Endothelial cell of umbilical vein (primary cell): Measurements from ENCODE around the gene EMC7. TPM values are rescaled to one million over a fixed set of nuclear protein-coding genes. Genes with fewer than 3 reads are reported as not detected.

Source experiments
- BruUV-seq: library from RNA; stranded (reverse); fragments of 400-500 nt; replicated peaks from 2 replicates; lab custom pipeline; 2021; lab: Mats Ljungman, UMichigan
- CTCF ChIA-PET: fragments of 300-600, 350-600 bp; sonication (Branson Sonifier 250); formaldehyde crosslinking; loops from one replicate; lab custom pipeline; 2021; ENCODE audit warnings: antibody characterized with exemption, inconsistent platforms; lab: Charles Lee
- POLR2A ChIA-PET: fragments of 300-600, 350-600 bp; sonication (Branson Sonifier 250); formaldehyde crosslinking; loops from one replicate; lab custom pipeline; 2021; ENCODE audit warnings: antibody characterized with exemption, inconsistent platforms; lab: Charles Lee
- DNase-seq: peaks from one replicate; pipeline ENCODE4 v3.0.0-alpha.2; 2011; ENCODE audit warnings: low read depth, low spot score
- FAIRE-seq: peaks from 2 replicates; lab custom pipeline; 2011; peaks lifted over from hg19 to GRCh38; lab: Jason Lieb, UNC
- H2AFZ ChIP-seq: 2 replicates; pipeline ENCODE4 v1.6.0; 2012; ENCODE audit warnings: low read depth, low read length, control low read depth, inconsistent platforms
- H3K27ac ChIP-seq: 2 replicates; pipeline ENCODE4 v1.5.1; 2011; ENCODE audit warnings: low read depth, mild to moderate bottlenecking, control low read depth, low read length, moderate library complexity; ENCODE audit not compliant: insufficient read depth
- H3K27me3 ChIP-seq, 2 experiments: 2 replicates each; pipeline versions ENCODE4 v1.6.0 to v1.6.1; 2011; ENCODE audit warnings: low read length in 2 of 2, mixed read lengths in 1 of 2; ENCODE audit not compliant: control insufficient read depth in 2 of 2, insufficient read depth in 2 of 2
- H3K36me3 ChIP-seq, 2 experiments: 2 replicates in 1 of 2; 3 replicates in 1 of 2; pipeline ENCODE4 v1.5.1; 2011; ENCODE audit warnings: low read length in 2 of 2, mild to moderate bottlenecking in 1 of 2, moderate library complexity in 1 of 2; ENCODE audit not compliant: control insufficient read depth in 2 of 2, insufficient read depth in 2 of 2; ENCODE audit errors: extremely low read depth in 1 of 2
- H3K4me1 ChIP-seq: 3 replicates; pipeline ENCODE4 v1.5.1; 2011; ENCODE audit warnings: mild to moderate bottlenecking, low read length; ENCODE audit not compliant: control insufficient read depth, insufficient read depth; ENCODE audit errors: extremely low read depth
- H3K4me2 ChIP-seq: 2 replicates; pipeline ENCODE4 v1.6.1; 2011; ENCODE audit warnings: low read length, control low read depth, mixed read lengths; ENCODE audit not compliant: insufficient read depth
- H3K4me3 ChIP-seq, 3 experiments: fragments of 200-600 bp in 1 of 3; sonication (generic), shearing (Covaris generic) in 1 of 3; replicated peaks in 1 of 3; 2 replicates each; pipeline ENCODE4 v1.5.1; 2011 to 2016; ENCODE audit warnings: control low read depth in 3 of 3, low read length in 3 of 3, mild to moderate bottlenecking in 2 of 3, inconsistent platforms in 1 of 3, low read depth in 1 of 3, moderate library complexity in 1 of 3; ENCODE audit not compliant: insufficient read depth in 1 of 3
- H3K79me2 ChIP-seq: 2 replicates; pipeline ENCODE4 v1.6.0; 2012; ENCODE audit warnings: low read length, inconsistent platforms; ENCODE audit not compliant: control insufficient read depth, insufficient read depth
- H3K9ac ChIP-seq: replicated peaks from 2 replicates; pipeline ENCODE3; 2011; ENCODE audit warnings: low read length, control low read depth; ENCODE audit not compliant: insufficient read depth; ENCODE audit errors: extremely low read depth
- H3K9me1 ChIP-seq: replicated peaks from 3 replicates; pipeline ENCODE4 v1.6.0; 2011; ENCODE audit warnings: mild to moderate bottlenecking, low read length; ENCODE audit not compliant: control insufficient read depth, insufficient read depth; ENCODE audit errors: extremely low read depth
- H3K9me3 ChIP-seq: replicated peaks from 2 replicates; pipeline ENCODE4 v1.5.1; 2012; ENCODE audit warnings: low read length, inconsistent platforms; ENCODE audit not compliant: control insufficient read depth, insufficient read depth
- H4K20me1 ChIP-seq: replicated peaks from 2 replicates; pipeline ENCODE3; 2011; ENCODE audit warnings: mild to moderate bottlenecking, low read length; ENCODE audit not compliant: control insufficient read depth, insufficient read depth; ENCODE audit errors: extremely low read depth
- EZH2 ChIP-seq: IDR thresholded peaks from 2 replicates; pipeline ENCODE4 v1.6.1; 2012; ENCODE audit warnings: borderline replicate concordance, low read depth, mild to moderate bottlenecking, moderate library complexity, low read length, inconsistent platforms; ENCODE audit not compliant: severe bottlenecking
- FOS ChIP-seq: IDR thresholded peaks from 2 replicates; pipeline ENCODE4 v1.6.1; 2011; ENCODE audit warnings: mild to moderate bottlenecking, low read length, moderate library complexity, borderline replicate concordance; ENCODE audit not compliant: insufficient read depth
- GATA2 ChIP-seq: IDR thresholded peaks from 2 replicates; pipeline ENCODE4 v1.7.0; 2011; ENCODE audit warnings: low read depth, mild to moderate bottlenecking, moderate library complexity, mixed read lengths, low read length; ENCODE audit not compliant: insufficient read length, insufficient read depth
- JUN ChIP-seq: IDR thresholded peaks from 2 replicates; pipeline ENCODE4 v1.6.1; 2011; ENCODE audit warnings: borderline replicate concordance, low read depth; ENCODE audit not compliant: insufficient read length, insufficient read depth
- MYC ChIP-seq: IDR thresholded peaks from one replicate; pipeline ENCODE4 v1.6.1; 2011; ENCODE audit warnings: mild to moderate bottlenecking, low read depth, low read length
- POLR2A ChIP-seq: IDR thresholded peaks from 2 replicates; pipeline ENCODE4 v1.6.1; 2012; ENCODE audit warnings: low read depth, mild to moderate bottlenecking, control low read depth, low read length
- POLR2AphosphoS5 ChIP-seq: IDR thresholded peaks from 2 replicates; pipeline ENCODE4 v1.6.1; 2012; ENCODE audit warnings: low read depth, mild to moderate bottlenecking, control low read depth, low read length, moderate library complexity; ENCODE audit not compliant: insufficient read depth
- dilution Hi-C: fragments of 300-500 bp; cut with MboI; formaldehyde crosslinking; loops from one replicate; pipeline ENCODE4 v1.15.0; 2019; ENCODE audit warnings: low sequenced_read_pairs; ENCODE audit not compliant: extremely low pct_ligation_motif_present
- intact Hi-C: fragments of 100-400 bp; cut with micrococcal nuclease; formaldehyde crosslinking; loops from one replicate; pipeline ENCODE4 v1.10.0; 2022
- polyA plus RNA-seq, 4 experiments: library from polyadenylated mRNA; depleted of rRNA in 3 of 4; stranded (reverse) in 3 of 4; unstranded in 1 of 4; fragments of >200 nt; gene quantifications; 2 replicates each; pipeline versions ENCODE4 v1.2.1 to v1.2.3, GENCODE V29; 2011 to 2012; ENCODE audit warnings: missing spikeins in 1 of 4
- total RNA-seq: library from RNA; stranded (reverse); gene quantifications from 2 replicates; pipeline ENCODE4 v1.2.3, GENCODE V29; 2021
- TF ChIP-seq, protein P1 (sequence below), 2 donors: IDR thresholded peaks; 1 replicate in 1 of 2; 2 replicates in 1 of 2; pipeline ENCODE4 v1.5.1; 2011; ENCODE audit warnings: low read length in 2 of 2, mild to moderate bottlenecking in 2 of 2, moderate library complexity in 2 of 2, control low read depth in 1 of 2, inconsistent platforms in 1 of 2, low read depth in 1 of 2; ENCODE audit not compliant: insufficient read depth in 1 of 2; ENCODE audit errors: extremely low read depth in 1 of 2
- TF ChIP-seq, protein P2 (sequence below): IDR thresholded peaks from 2 replicates; pipeline ENCODE4 v1.6.1; 2011; ENCODE audit not compliant: insufficient read depth, insufficient read length

The EMC7 gene
- total and polyA plus RNA-seq, 2 donors (not counting 3 experiments of a cell fraction or from before 2014, with no cell fraction given), result 57.0 to 70.6 TPM

DNA sequence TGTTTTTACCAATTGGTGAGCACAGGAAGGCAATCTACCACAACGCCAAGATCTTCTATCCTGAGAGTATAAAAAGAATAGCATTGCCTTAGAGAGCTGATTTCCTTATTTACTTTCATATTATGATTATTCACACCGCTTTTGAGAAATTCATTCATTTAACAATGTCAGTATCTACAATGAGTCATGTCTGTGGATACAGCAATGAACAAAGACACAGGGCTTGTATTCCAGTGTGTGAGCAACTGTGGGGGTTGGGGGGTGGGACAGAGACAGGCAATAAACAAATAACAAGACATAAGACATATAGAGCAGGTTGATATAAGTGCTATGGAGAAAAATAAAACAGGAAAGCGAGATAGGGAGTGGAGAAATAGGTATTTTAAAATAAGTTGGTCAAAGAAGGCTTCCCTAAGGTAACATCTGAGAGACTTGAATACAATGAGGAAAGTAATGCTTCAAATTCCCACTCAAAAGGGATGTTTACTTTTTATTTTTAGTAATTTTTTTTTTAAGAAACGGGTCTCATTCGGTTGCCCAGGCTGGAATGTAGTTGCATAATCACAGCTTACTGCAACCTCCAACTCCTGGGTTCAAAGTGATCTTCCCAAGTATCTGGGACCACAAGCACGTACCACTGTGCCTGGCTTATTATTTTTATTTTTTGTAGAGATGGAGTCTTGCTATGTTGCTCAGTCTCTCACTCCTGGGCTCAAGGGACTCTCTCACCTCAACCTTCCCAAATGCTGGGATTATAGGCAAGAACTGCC, 45.9 kb upstream of the EMC7 start:
- H3K9me1 ChIP-seq, result no peaks in the 10 kb centered on the region
- no TSS peak for BruUV-seq

DNA sequence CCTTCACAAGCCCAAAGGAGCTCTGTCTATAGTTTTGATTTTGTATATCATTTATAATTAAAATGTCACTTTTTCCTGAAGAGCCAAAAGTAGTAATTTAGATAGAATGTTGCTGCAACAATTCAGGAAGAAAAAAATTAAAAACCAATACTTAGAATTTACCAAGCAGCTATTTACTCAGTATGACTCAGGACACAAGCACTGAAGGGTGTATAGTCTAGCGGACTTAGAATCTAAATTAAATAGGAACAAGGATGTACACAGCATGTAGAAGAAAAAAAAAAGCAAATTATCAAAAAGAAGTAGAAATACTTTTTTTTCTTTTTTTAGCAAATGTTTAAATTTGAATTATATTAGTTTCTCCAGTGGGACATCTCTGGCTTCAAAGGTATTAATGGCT, 31.8 kb upstream of the EMC7 start:
- TF ChIP-seq, protein P1, sequence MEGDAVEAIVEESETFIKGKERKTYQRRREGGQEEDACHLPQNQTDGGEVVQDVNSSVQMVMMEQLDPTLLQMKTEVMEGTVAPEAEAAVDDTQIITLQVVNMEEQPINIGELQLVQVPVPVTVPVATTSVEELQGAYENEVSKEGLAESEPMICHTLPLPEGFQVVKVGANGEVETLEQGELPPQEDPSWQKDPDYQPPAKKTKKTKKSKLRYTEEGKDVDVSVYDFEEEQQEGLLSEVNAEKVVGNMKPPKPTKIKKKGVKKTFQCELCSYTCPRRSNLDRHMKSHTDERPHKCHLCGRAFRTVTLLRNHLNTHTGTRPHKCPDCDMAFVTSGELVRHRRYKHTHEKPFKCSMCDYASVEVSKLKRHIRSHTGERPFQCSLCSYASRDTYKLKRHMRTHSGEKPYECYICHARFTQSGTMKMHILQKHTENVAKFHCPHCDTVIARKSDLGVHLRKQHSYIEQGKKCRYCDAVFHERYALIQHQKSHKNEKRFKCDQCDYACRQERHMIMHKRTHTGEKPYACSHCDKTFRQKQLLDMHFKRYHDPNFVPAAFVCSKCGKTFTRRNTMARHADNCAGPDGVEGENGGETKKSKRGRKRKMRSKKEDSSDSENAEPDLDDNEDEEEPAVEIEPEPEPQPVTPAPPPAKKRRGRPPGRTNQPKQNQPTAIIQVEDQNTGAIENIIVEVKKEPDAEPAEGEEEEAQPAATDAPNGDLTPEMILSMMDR (IDR thresholded peaks at IDR 0.05; ENCODE audit: extremely low read depth in 1 of 2, insufficient read depth in 1 of 2, low read depth in 1 of 2, low read length in 2 of 2), result no peak
- TF ChIP-seq POLR2A (no peak), JUN (no peak), FOS (no peak), EZH2 (no peak), GATA2 (no peak), MYC (no peak), POLR2AphosphoS5 (no peak)
- TF ChIP-seq, protein P2, sequence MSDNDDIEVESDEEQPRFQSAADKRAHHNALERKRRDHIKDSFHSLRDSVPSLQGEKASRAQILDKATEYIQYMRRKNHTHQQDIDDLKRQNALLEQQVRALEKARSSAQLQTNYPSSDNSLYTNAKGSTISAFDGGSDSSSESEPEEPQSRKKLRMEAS, result no peak
- Histone ChIP-seq H4K20me1 (no peaks in the 10 kb centered on the region), H3K36me3 (no peaks in the 10 kb centered on the region), H3K9ac (no peak overlapping the region), H3K4me3 (no peak overlapping the region), H3K4me2 (no peak overlapping the region), H3K4me1 (no peaks in the 10 kb centered on the region), H3K9me1 (no peaks in the 10 kb centered on the region), H3K27ac (no peak overlapping the region), H2AFZ (no peak overlapping the region), H3K79me2 (no peaks in the 10 kb centered on the region), H3K27me3 (no peaks in the 10 kb centered on the region), H3K9me3 (no peaks in the 10 kb centered on the region)
- intact Hi-C loops, result no loop called here
- ChIA-PET POLR2A (no interaction called here), CTCF (interaction anchor here (1.0 to 2.6 kb wide), 4 partner anchors 10 to 76 kb away, joined by 3 to 11 read pairs (median 7); partner anchors contain the start of gene KATNBL1)
- DNase-seq, result no peak
- dilution Hi-C loops, result no loop called here
- no peak for FAIRE-seq
- no TSS peak for BruUV-seq

More for the DNA sequence above, 45.9 kb upstream of the EMC7 start:
- H3K27me3 ChIP-seq, result no peaks in the 10 kb centered on the region
- ChIA-PET CTCF (interaction anchor here (0.7 to 1.7 kb wide), 2 partner anchors 62 to 948 kb away, joined by 4 to 5 read pairs; partner anchors contain the start of gene KATNBL1), POLR2A (interaction anchor here (0.6 kb wide), 1 partner anchor 188 kb away, joined by 3 read pairs; no protein-coding TSS in a partner anchor)
- H3K4me2 ChIP-seq, result peak overlapping the region; percentile 64
- peaks cover 1 to 6% of the 10 kb centered on the region in 2 experiments for H3K36me3 ChIP-seq
- H4K20me1 ChIP-seq, result no peaks in the 10 kb centered on the region
- DNase-seq (peak; percentile 81), FAIRE-seq (peak; percentile 68)
- H3K79me2 ChIP-seq, result no peaks in the 10 kb centered on the region
- intact Hi-C loops, result loop anchor here (2.0 kb wide), 1 partner anchor 63 kb away; the partner anchor contains the start of gene KATNBL1
- H3K27ac ChIP-seq, result peak overlapping the region; percentile 34
- dilution Hi-C loops, result no loop called here
- no peak overlapping the region for H2AFZ ChIP-seq
- no peak overlapping the region for H3K4me3 ChIP-seq
- peak overlapping the region; percentile 31 for H3K9ac ChIP-seq
- peak; percentile 45 for TF ChIP-seq JUN
- no peak for TF ChIP-seq MYC
- TF ChIP-seq FOS, result peak; percentile 62
- H3K4me1 ChIP-seq, result peaks cover 15% of the 10 kb centered on the region
- no peaks in the 10 kb centered on the region for H3K9me3 ChIP-seq
